NCI-H524 treated with DMSO at 0.1 percent for 48 hours (cell line): ENCODE measurements around the gene CACNB2.

ENCODE experiments used
- DNase-seq: peaks from one replicate; lab custom pipeline; 2025; lab: John Stamatoyannopoulos, UW

The CACNB2 gene

DNA sequence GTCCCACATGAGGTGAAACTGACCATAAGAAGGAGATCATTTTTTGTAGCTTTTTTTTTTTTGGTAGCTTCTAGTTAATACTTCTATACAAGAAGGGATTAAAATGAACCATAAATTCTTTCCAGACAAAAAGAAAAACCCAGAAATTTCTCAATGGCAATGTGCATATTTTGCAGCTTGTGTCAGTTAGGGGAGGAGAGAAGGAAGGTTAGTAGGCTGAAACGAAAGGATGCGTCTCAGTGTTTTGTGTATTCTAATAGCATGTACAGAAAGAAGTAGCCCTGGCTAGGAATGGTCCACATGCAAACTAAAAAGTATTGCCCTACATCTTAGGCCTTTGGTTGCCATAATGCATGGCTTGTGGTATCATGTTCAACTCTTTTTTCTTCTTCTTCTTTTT is 90.6 kb downstream of the CACNB2 start:
- DNase-seq = no peak

GRCh38 chr10:18231480-18231879 is 91.3 kb downstream of the CACNB2 start:
- no peak for DNase-seq

DNA sequence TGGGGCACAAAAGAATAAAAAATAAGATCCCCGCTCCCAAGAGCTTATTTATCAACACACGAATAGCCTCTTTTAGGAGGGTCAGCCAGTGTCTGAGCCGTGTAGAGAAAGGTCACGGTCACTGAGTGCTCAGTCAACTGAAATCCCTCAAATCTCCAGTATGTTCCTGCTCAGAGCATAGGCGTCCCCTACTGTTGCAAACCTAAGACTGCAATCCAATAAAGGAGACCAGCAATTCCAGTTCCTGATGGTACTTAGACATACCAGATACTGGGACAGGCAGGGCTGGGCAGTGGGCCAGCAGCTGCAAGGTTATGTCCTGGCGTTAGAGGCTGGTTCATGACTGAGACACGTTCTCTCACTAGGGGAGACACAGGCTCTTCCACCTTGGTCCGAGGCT is 93.6 kb downstream of the CACNB2 start:
- no peak for DNase-seq

GRCh38 chr10:18235477-18235876 is 95.3 kb downstream of the CACNB2 start:
- DNase-seq = no peak

GRCh38 chr10:18236756-18237155 is 96.5 kb downstream of the CACNB2 start:
- DNase-seq = no peak

DNA sequence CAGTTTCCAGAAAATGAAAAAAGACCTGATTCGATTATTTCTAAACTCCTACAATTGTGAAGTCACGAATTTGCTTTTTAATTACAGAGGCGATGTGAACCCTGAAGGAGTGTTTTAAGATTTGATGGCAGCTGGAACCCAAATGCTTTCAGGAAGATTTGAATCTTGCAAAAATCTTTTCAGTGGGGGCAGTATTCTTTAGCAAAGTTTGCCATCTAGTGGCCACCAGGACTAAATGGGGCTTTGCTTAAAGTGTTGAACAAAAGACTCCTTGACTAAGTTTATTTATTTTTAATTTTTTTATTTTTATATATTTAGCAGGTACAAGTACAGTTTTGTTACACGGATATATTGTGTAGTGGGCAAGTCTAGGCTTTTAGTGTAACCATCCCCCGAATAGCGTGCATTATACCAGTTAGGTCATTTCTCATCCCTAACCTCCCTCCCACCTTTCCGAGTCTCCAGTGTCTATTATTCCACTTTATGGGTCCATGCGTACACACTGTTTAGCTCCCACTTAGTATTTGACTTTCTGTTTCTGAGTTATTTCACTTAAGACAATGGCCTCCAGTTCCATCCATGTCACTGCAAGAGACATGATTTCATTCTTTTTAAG is 98.8 kb downstream of the CACNB2 start:
- DNase-seq = no peak

DNA sequence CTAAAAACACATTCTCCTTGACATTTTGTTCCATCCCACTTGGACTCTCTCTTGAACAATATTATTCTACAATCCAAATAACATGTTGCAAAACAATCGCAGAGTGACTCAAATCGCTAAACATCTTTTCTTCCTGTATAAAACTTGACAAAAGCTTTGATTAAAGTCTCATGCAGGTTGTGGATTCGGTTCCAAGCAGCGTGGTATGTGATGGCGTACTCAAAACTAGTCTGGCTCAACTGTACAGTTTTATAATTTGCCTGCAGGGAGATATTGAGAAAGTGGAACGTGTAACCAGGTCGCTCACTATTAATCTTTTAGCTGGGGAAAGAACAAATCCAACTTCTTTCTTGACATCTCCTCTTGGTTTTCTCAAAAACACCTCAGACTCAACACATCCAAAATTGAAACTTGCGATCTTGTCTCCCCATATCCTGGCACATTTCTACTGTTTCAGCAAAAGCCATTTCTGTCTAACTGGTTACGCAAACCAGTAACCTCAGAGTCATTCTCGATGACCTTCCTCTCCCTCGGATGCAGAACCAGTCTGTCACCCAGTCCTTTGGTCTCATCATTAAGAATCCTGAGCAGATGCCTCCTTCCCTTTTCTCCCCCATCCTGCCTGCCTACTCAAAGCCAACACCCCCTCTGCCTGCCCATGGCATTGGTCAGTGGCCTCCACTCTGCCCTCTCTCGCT is 100.1 kb downstream of the CACNB2 start:
- no peak for DNase-seq

- no peak for DNase-seq
Observed at GRCh38 chr10:18246967-18247366, 106.7 kb downstream of the CACNB2 start.

- DNase-seq = no peak
Observed at GRCh38 chr10:18252086-18252485, 111.9 kb downstream of the CACNB2 start.

- DNase-seq = no peak
Observed at GRCh38 chr10:18254086-18254485, 113.9 kb downstream of the CACNB2 start.

GRCh38 chr10:18254692-18255091 is 114.5 kb downstream of the CACNB2 start:
- DNase-seq = no peak

- no peak for DNase-seq
Observed at GRCh38 chr10:18260310-18260922, 120.2 kb downstream of the CACNB2 start.

DNA sequence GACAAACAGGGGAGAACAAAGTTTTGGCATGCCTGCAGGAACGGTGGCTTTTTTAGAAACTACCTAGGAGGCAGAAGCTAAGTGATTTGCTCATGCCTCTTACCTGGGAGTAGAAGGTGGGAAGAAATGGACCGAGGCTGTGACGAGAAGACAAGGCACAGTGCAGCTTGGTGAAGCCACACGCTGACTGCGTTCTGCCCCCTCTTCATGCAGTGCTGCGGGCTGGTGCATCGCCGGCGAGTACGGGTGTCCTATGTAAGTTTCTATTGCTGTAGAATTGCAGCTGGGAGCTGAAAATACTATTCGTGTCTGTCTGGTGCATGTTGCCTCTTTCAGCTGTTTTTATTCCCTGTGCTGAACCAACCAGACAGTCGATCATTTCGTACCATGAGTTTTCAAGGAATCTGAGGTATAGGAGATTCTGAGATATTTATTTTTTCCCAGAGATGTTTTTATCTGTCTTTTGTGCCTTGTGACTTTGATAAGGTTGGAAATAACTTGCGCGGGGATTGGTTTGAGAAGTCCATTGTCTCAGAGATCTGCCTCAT is 120.9 kb downstream of the CACNB2 start:
- peak; percentile 12 for DNase-seq

DNA sequence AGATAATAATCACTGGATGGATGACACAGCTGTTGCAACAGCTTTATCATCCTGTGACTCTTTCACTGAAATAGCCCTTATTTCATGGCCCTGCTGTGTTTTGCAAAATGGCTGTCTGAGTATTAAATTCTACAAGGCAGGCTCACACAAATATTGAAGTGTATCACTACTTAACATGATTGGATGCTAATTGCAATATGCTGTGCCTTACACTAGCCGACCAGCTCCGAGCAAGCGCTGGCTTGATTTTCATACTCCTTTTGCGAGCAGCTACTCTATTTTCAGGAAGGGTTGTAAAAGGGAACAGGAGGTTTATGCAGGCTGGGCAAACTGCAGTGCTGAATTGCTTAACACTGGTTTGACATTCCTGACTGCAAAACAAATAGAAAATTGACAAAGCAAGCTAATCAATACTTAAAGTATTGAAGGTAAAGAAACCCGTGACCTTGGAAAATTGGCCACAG is 121.6 kb downstream of the CACNB2 start:
- no peak for DNase-seq

- no peak for DNase-seq
Observed at GRCh38 chr10:18264466-18265050, 124.3 kb downstream of the CACNB2 start.

GRCh38 chr10:18268005-18268404 is 127.8 kb downstream of the CACNB2 start:
- DNase-seq = no peak

DNA sequence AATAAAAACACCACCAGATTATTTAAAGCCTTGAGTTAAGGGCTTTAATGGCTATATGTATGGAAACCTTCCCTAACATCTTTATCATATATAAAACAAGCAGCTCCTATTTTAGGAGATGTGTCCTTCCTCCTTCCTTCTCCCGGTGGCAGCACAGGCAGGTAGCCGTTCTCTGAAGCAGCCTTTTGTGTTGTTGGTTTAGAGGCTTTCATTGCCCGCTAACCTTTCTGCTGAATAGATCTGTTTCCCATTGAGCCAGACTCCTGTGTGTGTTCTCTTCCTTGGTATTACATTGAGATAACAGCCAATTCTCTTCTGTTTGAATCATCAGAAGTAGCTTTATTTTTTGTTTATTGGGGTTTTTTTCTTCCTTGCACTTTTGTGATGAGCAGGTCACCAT is 131.3 kb downstream of the CACNB2 start:
- DNase-seq = no peak

GRCh38 chr10:18273039-18273438 is 132.8 kb downstream of the CACNB2 start:
- DNase-seq = no peak

DNA sequence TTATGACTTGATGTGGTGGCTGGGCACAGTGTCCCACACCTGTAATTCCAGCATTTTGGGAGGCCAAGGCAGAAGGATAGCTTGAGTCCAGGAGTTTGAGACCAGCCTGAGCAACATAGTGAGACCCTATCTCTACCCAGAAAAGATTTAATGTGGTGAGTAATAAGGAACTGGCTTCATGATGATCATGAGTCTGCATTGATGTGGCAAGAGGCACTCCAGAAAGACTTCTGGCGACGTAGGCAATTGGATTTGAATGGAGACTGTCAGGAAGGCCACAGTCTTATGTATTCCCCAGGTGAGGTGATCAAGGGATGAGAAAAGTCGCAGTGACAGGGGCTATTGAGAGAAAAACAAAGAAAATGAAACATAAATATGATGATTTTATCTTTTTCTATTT is 138.0 kb downstream of the CACNB2 start:
- no peak for DNase-seq

DNA sequence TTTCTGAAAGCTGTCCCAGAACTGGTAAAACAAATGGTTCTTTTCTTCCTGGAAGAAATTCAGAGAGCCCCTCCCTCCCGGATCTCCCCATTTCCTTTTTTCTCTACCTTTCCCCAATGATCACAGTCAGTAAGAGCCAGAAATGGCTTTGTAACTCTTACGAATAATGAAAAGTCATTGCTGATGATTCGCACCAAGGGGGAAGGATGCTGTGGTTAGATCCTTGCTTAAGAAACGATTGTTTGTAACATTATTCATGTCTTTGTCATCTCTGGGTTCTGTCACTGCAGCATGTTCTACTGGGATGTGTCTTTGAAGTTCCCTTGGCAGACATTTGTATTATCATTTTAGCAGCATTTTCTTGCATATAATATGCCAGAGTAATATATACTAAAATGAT is 138.9 kb downstream of the CACNB2 start:
- no peak for DNase-seq

DNA sequence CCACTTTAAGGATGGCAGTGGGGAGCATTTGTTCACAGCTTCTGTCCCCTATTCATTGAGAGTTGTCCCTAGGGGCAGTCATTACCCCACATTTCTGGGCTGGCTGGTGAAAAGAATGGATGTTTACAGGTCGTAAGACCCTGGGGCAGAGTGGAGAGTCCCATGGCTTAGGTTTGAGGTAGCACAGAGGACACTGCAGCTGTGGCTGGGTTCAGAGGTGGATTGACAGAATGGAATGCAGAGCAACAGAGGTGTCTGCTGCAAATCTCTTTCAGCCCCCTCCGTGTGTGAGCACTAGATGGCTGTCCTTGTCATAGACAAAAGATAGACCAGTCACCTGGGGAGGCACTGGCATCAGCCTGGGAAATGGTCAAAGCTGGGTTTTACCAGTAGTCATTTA is 141.9 kb downstream of the CACNB2 start:
- DNase-seq = no peak

GRCh38 chr10:18290651-18291313 is 150.6 kb downstream of the CACNB2 start:
- DNase-seq = peak; percentile 28
